Activated CD8-positive, alpha-beta memory T cell treated with anti-CD3 and anti-CD28 coated beads, Interleukin-2, amount 50 U/mL, for 24 hours (primary cell): ENCODE measurements around the gene BCL7A.
A peak's percentile ranks its signal among the peaks of the same experiment; 100 is the strongest.

Source experiments
- DNase-seq: peaks from one replicate; pipeline ENCODE4 v3.0.0-alpha.2; 2020; ENCODE audit errors: extremely low read depth

Gene BCL7A

GRCh38 chr12:122078141-122079032 is 56.7 kb downstream of the BCL7A start, which contains the start of gene MLXIP:
Gene MLXIP (plus strand): TSS chr12:122078756. CDS start chr12:122078854, 98 bp downstream.
- DNase-seq: peak; percentile 69

GRCh38 chr12:122079033-122079531 is 57.4 kb downstream of the BCL7A start:
- DNase-seq: no peak

GRCh38 chr12:122079532-122080081 is 57.9 kb downstream of the BCL7A start:
- no peak for DNase-seq

- DNase-seq: no peak
These were observed 58.7 kb downstream of the BCL7A start for GRCh38 chr12:122080149-122081082.

GRCh38 chr12:122081083-122081696 is 59.5 kb downstream of the BCL7A start:
- DNase-seq: no peak

- DNase-seq: no peak
These were observed 60.1 kb downstream of the BCL7A start for GRCh38 chr12:122081697-122082221.

GRCh38 chr12:122082621-122083356 is 61.1 kb downstream of the BCL7A start:
- no peak for DNase-seq

- DNase-seq: no peak
These were observed 63.2 kb downstream of the BCL7A start for GRCh38 chr12:122084857-122085405.

GRCh38 chr12:122085591-122085990 is 63.9 kb downstream of the BCL7A start:
- DNase-seq: no peak

- DNase-seq: no peak
These were observed 64.4 kb downstream of the BCL7A start for GRCh38 chr12:122086116-122086515.

- no peak for DNase-seq
These were observed 65.1 kb downstream of the BCL7A start for GRCh38 chr12:122086641-122087285.

- DNase-seq: no peak
These were observed 65.9 kb downstream of the BCL7A start for GRCh38 chr12:122087431-122088178.

GRCh38 chr12:122088179-122088810 is 66.6 kb downstream of the BCL7A start:
- DNase-seq: no peak

- DNase-seq: no peak
These were observed 67.4 kb downstream of the BCL7A start for GRCh38 chr12:122089077-122089476.

GRCh38 chr12:122090759-122091515 is 69.3 kb downstream of the BCL7A start:
- no peak for DNase-seq

- no peak for DNase-seq
These were observed 71.6 kb downstream of the BCL7A start for GRCh38 chr12:122093098-122093883.
